Endothelial cell of umbilical vein (primary cell): ENCODE results near the gene RPRD1A. TPM values are rescaled to one million over a fixed set of nuclear protein-coding genes. Genes with fewer than 3 reads are reported as not detected.

Experiments
- BruUV-seq: library from RNA; stranded (reverse); fragments of 400-500 nt; replicated peaks from 2 replicates; lab custom pipeline; 2021; lab: Mats Ljungman, UMichigan
- CTCF ChIA-PET: fragments of 300-600, 350-600 bp; sonication (Branson Sonifier 250); formaldehyde crosslinking; loops from one replicate; lab custom pipeline; 2021; ENCODE audit warnings: antibody characterized with exemption, inconsistent platforms; lab: Charles Lee
- POLR2A ChIA-PET: fragments of 300-600, 350-600 bp; sonication (Branson Sonifier 250); formaldehyde crosslinking; loops from one replicate; lab custom pipeline; 2021; ENCODE audit warnings: antibody characterized with exemption, inconsistent platforms; lab: Charles Lee
- DNase-seq: peaks from one replicate; pipeline ENCODE4 v3.0.0-alpha.2; 2011; ENCODE audit warnings: low read depth, low spot score
- FAIRE-seq: peaks from 2 replicates; lab custom pipeline; 2011; peaks lifted over from hg19 to GRCh38; lab: Jason Lieb, UNC
- H2AFZ ChIP-seq: 2 replicates; pipeline ENCODE4 v1.6.0; 2012; ENCODE audit warnings: low read depth, low read length, control low read depth, inconsistent platforms
- H3K27ac ChIP-seq: 2 replicates; pipeline ENCODE4 v1.5.1; 2011; ENCODE audit warnings: low read depth, mild to moderate bottlenecking, control low read depth, low read length, moderate library complexity; ENCODE audit not compliant: insufficient read depth
- H3K27me3 ChIP-seq, 2 experiments: 2 replicates each; pipeline versions ENCODE4 v1.6.0 to v1.6.1; 2011; ENCODE audit warnings: low read length in 2 of 2, mixed read lengths in 1 of 2; ENCODE audit not compliant: control insufficient read depth in 2 of 2, insufficient read depth in 2 of 2
- H3K36me3 ChIP-seq, 2 experiments: 2 replicates in 1 of 2; 3 replicates in 1 of 2; pipeline ENCODE4 v1.5.1; 2011; ENCODE audit warnings: low read length in 2 of 2, mild to moderate bottlenecking in 1 of 2, moderate library complexity in 1 of 2; ENCODE audit not compliant: control insufficient read depth in 2 of 2, insufficient read depth in 2 of 2; ENCODE audit errors: extremely low read depth in 1 of 2
- H3K4me1 ChIP-seq: 3 replicates; pipeline ENCODE4 v1.5.1; 2011; ENCODE audit warnings: mild to moderate bottlenecking, low read length; ENCODE audit not compliant: control insufficient read depth, insufficient read depth; ENCODE audit errors: extremely low read depth
- H3K4me2 ChIP-seq: 2 replicates; pipeline ENCODE4 v1.6.1; 2011; ENCODE audit warnings: low read length, control low read depth, mixed read lengths; ENCODE audit not compliant: insufficient read depth
- H3K4me3 ChIP-seq, 3 experiments: fragments of 200-600 bp in 1 of 3; sonication (generic), shearing (Covaris generic) in 1 of 3; replicated peaks in 1 of 3; 2 replicates each; pipeline ENCODE4 v1.5.1; 2011 to 2016; ENCODE audit warnings: control low read depth in 3 of 3, low read length in 3 of 3, mild to moderate bottlenecking in 2 of 3, inconsistent platforms in 1 of 3, low read depth in 1 of 3, moderate library complexity in 1 of 3; ENCODE audit not compliant: insufficient read depth in 1 of 3
- H3K79me2 ChIP-seq: 2 replicates; pipeline ENCODE4 v1.6.0; 2012; ENCODE audit warnings: low read length, inconsistent platforms; ENCODE audit not compliant: control insufficient read depth, insufficient read depth
- H3K9ac ChIP-seq: replicated peaks from 2 replicates; pipeline ENCODE3; 2011; ENCODE audit warnings: low read length, control low read depth; ENCODE audit not compliant: insufficient read depth; ENCODE audit errors: extremely low read depth
- H3K9me1 ChIP-seq: replicated peaks from 3 replicates; pipeline ENCODE4 v1.6.0; 2011; ENCODE audit warnings: mild to moderate bottlenecking, low read length; ENCODE audit not compliant: control insufficient read depth, insufficient read depth; ENCODE audit errors: extremely low read depth
- H3K9me3 ChIP-seq: replicated peaks from 2 replicates; pipeline ENCODE4 v1.5.1; 2012; ENCODE audit warnings: low read length, inconsistent platforms; ENCODE audit not compliant: control insufficient read depth, insufficient read depth
- H4K20me1 ChIP-seq: replicated peaks from 2 replicates; pipeline ENCODE3; 2011; ENCODE audit warnings: mild to moderate bottlenecking, low read length; ENCODE audit not compliant: control insufficient read depth, insufficient read depth; ENCODE audit errors: extremely low read depth
- EZH2 ChIP-seq: IDR thresholded peaks from 2 replicates; pipeline ENCODE4 v1.6.1; 2012; ENCODE audit warnings: borderline replicate concordance, low read depth, mild to moderate bottlenecking, moderate library complexity, low read length, inconsistent platforms; ENCODE audit not compliant: severe bottlenecking
- FOS ChIP-seq: IDR thresholded peaks from 2 replicates; pipeline ENCODE4 v1.6.1; 2011; ENCODE audit warnings: mild to moderate bottlenecking, low read length, moderate library complexity, borderline replicate concordance; ENCODE audit not compliant: insufficient read depth
- GATA2 ChIP-seq: IDR thresholded peaks from 2 replicates; pipeline ENCODE4 v1.7.0; 2011; ENCODE audit warnings: low read depth, mild to moderate bottlenecking, moderate library complexity, mixed read lengths, low read length; ENCODE audit not compliant: insufficient read length, insufficient read depth
- JUN ChIP-seq: IDR thresholded peaks from 2 replicates; pipeline ENCODE4 v1.6.1; 2011; ENCODE audit warnings: borderline replicate concordance, low read depth; ENCODE audit not compliant: insufficient read length, insufficient read depth
- MYC ChIP-seq: IDR thresholded peaks from one replicate; pipeline ENCODE4 v1.6.1; 2011; ENCODE audit warnings: mild to moderate bottlenecking, low read depth, low read length
- POLR2A ChIP-seq: IDR thresholded peaks from 2 replicates; pipeline ENCODE4 v1.6.1; 2012; ENCODE audit warnings: low read depth, mild to moderate bottlenecking, control low read depth, low read length
- POLR2AphosphoS5 ChIP-seq: IDR thresholded peaks from 2 replicates; pipeline ENCODE4 v1.6.1; 2012; ENCODE audit warnings: low read depth, mild to moderate bottlenecking, control low read depth, low read length, moderate library complexity; ENCODE audit not compliant: insufficient read depth
- dilution Hi-C: fragments of 300-500 bp; cut with MboI; formaldehyde crosslinking; loops from one replicate; pipeline ENCODE4 v1.15.0; 2019; ENCODE audit warnings: low sequenced_read_pairs; ENCODE audit not compliant: extremely low pct_ligation_motif_present
- intact Hi-C: fragments of 100-400 bp; cut with micrococcal nuclease; formaldehyde crosslinking; loops from one replicate; pipeline ENCODE4 v1.10.0; 2022
- polyA plus RNA-seq, 4 experiments: library from polyadenylated mRNA; depleted of rRNA in 3 of 4; stranded (reverse) in 3 of 4; unstranded in 1 of 4; fragments of >200 nt; gene quantifications; 2 replicates each; pipeline versions ENCODE4 v1.2.1 to v1.2.3, GENCODE V29; 2011 to 2012; ENCODE audit warnings: missing spikeins in 1 of 4
- total RNA-seq: library from RNA; stranded (reverse); gene quantifications from 2 replicates; pipeline ENCODE4 v1.2.3, GENCODE V29; 2021
- TF ChIP-seq, protein P1 (sequence below), 2 donors: IDR thresholded peaks; 1 replicate in 1 of 2; 2 replicates in 1 of 2; pipeline ENCODE4 v1.5.1; 2011; ENCODE audit warnings: low read length in 2 of 2, mild to moderate bottlenecking in 2 of 2, moderate library complexity in 2 of 2, control low read depth in 1 of 2, inconsistent platforms in 1 of 2, low read depth in 1 of 2; ENCODE audit not compliant: insufficient read depth in 1 of 2; ENCODE audit errors: extremely low read depth in 1 of 2
- TF ChIP-seq, protein P2 (sequence below): IDR thresholded peaks from 2 replicates; pipeline ENCODE4 v1.6.1; 2011; ENCODE audit not compliant: insufficient read depth, insufficient read length

RPRD1A gene
- total and polyA plus RNA-seq, 2 donors (not counting 3 experiments of a cell fraction or from before 2014, with no cell fraction given) = 13.5 to 50.7 TPM

DNA sequence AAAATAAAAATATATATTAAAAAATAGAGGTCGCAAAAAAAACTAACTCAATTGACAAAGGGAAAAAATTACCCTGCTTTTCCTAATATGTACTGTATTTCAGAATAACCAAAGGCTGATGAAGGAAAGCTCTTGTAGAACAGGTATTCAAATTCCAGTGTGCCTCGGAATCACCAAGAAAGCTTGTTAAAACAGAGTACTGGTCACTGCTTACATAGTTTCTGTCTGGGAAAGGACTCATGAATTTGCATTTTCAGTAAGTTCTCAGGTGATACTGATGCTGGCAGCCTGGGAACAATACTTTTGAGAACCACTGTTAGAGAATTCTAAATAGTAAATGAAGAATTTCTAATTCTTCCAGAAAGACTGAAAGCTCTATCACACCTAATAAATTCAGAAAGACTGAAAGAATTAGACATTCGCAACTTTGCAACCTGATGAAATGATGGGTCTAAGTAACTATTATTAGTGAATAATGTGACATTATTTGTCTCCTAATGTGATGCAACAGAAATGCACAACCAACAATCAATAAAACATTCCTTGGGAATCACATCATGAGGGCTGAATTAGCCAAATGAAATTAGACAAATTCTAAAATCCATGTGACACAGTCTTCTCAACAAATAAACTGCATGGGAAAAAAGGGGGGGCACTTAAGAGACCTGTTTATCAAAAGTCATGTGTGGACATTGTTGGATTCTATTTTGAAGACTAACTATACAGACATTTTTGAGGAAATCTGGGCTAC lies 21.9 kb downstream of the RPRD1A start:
- ChIA-PET POLR2A (no interaction called here), CTCF (interaction anchor here (0.8 to 1.5 kb wide), 2 partner anchors 10 to 28 kb away, joined by 3 to 4 read pairs; no protein-coding TSS in a partner anchor)
- no peak for DNase-seq
- no peaks in the 10 kb centered on the region for H3K9me3 ChIP-seq
- TF ChIP-seq, protein P1, sequence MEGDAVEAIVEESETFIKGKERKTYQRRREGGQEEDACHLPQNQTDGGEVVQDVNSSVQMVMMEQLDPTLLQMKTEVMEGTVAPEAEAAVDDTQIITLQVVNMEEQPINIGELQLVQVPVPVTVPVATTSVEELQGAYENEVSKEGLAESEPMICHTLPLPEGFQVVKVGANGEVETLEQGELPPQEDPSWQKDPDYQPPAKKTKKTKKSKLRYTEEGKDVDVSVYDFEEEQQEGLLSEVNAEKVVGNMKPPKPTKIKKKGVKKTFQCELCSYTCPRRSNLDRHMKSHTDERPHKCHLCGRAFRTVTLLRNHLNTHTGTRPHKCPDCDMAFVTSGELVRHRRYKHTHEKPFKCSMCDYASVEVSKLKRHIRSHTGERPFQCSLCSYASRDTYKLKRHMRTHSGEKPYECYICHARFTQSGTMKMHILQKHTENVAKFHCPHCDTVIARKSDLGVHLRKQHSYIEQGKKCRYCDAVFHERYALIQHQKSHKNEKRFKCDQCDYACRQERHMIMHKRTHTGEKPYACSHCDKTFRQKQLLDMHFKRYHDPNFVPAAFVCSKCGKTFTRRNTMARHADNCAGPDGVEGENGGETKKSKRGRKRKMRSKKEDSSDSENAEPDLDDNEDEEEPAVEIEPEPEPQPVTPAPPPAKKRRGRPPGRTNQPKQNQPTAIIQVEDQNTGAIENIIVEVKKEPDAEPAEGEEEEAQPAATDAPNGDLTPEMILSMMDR (IDR thresholded peaks at IDR 0.05; ENCODE audit: extremely low read depth in 1 of 2, insufficient read depth in 1 of 2, low read depth in 1 of 2, low read length in 2 of 2) = no peak
- TF ChIP-seq FOS = no peak
- no peak for TF ChIP-seq POLR2A
- TF ChIP-seq EZH2 = no peak
- TF ChIP-seq, protein P2, sequence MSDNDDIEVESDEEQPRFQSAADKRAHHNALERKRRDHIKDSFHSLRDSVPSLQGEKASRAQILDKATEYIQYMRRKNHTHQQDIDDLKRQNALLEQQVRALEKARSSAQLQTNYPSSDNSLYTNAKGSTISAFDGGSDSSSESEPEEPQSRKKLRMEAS = no peak
- TF ChIP-seq GATA2 = no peak
- no peak for TF ChIP-seq JUN
- no peak for TF ChIP-seq MYC
- no peak for TF ChIP-seq POLR2AphosphoS5
- no peaks in the 10 kb centered on the region for H3K4me1 ChIP-seq
- intact Hi-C loops = no loop called here
- no peaks in the 10 kb centered on the region for H3K9me1 ChIP-seq
- no peak overlapping the region for H3K4me3 ChIP-seq
- no peaks in the 10 kb centered on the region for H3K36me3 ChIP-seq
- peaks cover 92% of the 10 kb centered on the region for H3K79me2 ChIP-seq
- no TSS peak for BruUV-seq
- H3K4me2 ChIP-seq = no peak overlapping the region
- H4K20me1 ChIP-seq = peaks cover 32% of the 10 kb centered on the region
- no peak for FAIRE-seq
- H3K27me3 ChIP-seq = no peaks in the 10 kb centered on the region
- H3K27ac ChIP-seq = no peak overlapping the region
- no peak overlapping the region for H3K9ac ChIP-seq
- H2AFZ ChIP-seq = no peak overlapping the region
- dilution Hi-C loops = no loop called here
